Measurements from ENCODE around the gene CENPH.

CENPH gene

DNA sequence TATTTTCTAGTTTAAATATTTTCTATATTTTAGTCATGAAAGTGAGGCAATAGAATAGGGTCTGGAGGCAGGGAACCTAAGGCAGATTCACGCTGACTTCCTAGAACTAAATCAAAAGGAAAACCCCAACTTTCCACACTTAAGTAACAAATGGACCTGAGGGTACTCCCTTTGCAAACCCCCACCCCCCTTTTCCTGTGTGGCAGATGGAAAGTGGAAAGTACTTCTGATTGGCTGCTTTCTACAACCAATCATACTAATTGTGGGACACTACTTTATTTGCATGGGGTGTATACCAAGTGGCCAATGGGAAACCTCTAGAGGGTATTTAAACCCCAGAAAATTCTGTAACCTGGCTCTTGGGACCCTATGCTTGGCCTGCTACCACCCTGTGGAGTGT lies 4.8 kb upstream of the CENPH start:
- TF ChIP-seq, protein P1, sequence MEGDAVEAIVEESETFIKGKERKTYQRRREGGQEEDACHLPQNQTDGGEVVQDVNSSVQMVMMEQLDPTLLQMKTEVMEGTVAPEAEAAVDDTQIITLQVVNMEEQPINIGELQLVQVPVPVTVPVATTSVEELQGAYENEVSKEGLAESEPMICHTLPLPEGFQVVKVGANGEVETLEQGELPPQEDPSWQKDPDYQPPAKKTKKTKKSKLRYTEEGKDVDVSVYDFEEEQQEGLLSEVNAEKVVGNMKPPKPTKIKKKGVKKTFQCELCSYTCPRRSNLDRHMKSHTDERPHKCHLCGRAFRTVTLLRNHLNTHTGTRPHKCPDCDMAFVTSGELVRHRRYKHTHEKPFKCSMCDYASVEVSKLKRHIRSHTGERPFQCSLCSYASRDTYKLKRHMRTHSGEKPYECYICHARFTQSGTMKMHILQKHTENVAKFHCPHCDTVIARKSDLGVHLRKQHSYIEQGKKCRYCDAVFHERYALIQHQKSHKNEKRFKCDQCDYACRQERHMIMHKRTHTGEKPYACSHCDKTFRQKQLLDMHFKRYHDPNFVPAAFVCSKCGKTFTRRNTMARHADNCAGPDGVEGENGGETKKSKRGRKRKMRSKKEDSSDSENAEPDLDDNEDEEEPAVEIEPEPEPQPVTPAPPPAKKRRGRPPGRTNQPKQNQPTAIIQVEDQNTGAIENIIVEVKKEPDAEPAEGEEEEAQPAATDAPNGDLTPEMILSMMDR (conservative IDR thresholded peaks at IDR 0.05): no peak
- no peak for TF ChIP-seq ZFX (IDR thresholded peaks at IDR 0.05)
- no peak overlapping the region for H3K27ac ChIP-seq

DNA sequence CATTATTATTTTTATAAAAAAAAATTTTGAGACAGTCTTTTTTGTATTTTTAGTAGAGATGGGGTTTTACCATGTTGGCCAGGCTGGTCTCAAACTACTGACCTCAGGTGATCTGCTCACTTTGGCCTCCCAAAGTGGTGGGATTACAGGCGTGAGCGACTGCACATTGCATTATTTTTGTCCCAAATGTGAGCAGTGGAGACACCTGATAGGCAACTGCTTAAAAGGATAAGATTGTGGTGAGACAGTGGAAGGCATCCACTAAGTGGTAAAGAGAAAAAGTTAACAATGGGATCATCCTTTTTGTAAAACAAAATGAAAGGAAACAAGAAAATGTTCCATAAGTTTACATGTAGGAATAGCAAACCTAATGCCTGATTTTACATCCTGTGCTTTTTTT lies 2.0 kb upstream of the CENPH start:
- H3K27ac ChIP-seq: no peak overlapping the region
- TF ChIP-seq, protein P1 (conservative IDR thresholded peaks at IDR 0.05): no peak
- no peak for TF ChIP-seq ZFX (IDR thresholded peaks at IDR 0.05)

DNA sequence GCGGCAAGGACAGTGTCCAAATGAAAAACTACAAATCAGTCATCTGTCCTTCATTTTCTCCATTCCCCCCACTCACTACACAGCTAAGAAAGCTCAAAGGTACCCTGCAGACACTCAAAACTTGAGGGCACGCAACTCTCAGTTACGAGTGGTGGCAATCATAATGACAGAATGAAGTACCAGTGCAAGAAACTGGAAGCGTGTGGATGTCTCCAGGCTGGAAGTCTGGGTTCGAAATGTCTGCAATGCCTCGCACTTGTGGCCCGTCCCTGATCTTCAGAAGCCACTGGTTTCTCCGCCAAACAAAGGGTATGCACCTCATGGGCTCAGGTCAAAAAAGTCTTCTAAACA lies 597 bp upstream of the CENPH start:
- no peak for TF ChIP-seq ZFX (IDR thresholded peaks at IDR 0.05)
- TF ChIP-seq, protein P1 (conservative IDR thresholded peaks at IDR 0.05): no peak
- peak overlapping the region; percentile 82 for H3K27ac ChIP-seq

DNA sequence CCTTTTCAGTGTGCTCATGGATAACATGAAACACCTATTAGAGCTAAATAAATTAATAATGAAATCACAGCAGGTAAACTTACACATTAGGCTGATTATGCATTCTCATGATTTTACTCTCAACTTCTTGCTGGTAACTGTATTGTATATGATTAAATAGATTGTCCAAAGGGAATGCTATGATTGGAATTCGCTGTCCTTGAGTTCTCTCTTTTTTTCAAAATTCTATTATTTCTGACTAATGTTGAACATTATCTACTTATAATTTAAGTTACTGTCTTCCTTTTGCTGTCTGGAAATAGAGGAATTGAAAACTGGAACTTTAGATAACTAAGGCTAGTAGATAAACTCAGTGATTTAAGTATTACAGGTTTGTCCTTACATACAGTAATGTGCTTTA lies 13.1 kb downstream of the CENPH start:
- no peak overlapping the region for H3K27ac ChIP-seq
- TF ChIP-seq, protein P1 (conservative IDR thresholded peaks at IDR 0.05): no peak

DNA sequence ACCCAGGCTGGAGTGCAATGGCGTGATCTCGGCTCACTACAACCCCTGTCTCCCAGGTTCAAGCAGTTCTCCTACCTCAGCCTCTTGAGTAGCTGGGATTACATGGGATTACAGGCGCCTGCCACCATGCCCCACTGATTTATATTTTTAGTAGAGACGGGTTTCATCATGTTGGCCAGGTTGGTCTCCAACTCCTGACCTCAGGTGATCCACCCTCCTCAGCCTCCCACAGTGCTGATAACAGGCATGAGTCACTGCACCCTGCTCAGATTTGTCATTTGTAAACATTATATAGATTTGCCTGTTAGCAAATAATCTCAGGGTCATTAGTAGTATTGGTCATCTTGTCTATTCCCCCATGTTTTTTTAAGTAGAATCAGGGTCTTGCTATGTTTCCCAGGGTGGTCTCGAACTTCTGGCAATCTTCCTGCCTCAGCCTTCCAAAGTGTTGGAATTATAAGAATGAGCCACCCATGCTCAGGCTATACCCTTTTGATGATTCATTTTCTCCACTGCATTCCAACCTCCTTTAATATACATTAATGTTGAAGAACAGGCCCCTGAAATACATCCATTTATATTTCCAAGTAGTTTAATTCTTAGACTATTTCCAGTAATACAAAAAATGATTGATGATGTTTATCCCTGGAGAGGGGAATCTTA lies 17.3 kb downstream of the CENPH start:
- no peak overlapping the region for H3K27ac ChIP-seq
- TF ChIP-seq, protein P1 (conservative IDR thresholded peaks at IDR 0.05): no peak
- no peak for TF ChIP-seq ZFX (IDR thresholded peaks at IDR 0.05)

DNA sequence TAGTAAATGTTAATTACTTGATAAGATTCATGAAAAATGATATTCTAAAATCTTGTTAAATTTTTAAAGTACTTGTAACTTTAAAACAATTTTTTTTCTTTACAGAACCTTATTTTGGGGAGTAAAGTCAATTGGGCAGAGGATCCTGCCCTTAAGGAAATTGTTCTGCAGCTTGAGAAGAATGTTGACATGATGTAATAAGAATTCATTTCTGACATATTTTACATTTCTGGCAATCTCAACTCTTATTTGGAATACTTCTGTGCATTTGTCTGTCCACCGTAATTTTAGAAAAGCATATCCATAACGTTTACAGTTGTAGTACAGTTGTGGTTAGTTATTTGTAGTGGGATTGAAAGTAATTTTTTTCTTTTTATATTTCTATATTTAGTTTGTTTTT lies 20.2 kb downstream of the CENPH start:
- no peak overlapping the region for H3K27ac ChIP-seq
- TF ChIP-seq, protein P1 (conservative IDR thresholded peaks at IDR 0.05): no peak
- no peak for TF ChIP-seq ZFX (IDR thresholded peaks at IDR 0.05)

DNA sequence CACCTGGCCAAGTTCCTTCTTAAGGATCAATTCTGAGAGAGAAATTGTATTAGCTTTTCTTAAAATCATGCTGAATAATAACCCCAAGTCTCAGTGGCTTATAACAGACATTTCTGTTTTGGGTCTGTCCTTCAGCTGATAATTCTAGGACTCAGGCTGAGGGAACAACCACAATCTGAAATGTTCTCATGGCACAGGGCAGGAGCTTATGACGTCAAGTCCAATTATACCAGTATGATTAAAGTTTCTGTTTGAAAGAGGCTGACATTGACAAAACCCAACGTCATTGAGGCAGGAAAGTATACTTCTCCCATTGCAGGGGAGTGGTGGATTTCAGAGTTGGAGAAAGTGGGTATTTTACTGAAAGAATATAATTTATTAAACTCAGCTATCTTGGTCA lies 21.8 kb downstream of the CENPH start:
- TF ChIP-seq ZFX (IDR thresholded peaks at IDR 0.05): no peak
- TF ChIP-seq, protein P1 (conservative IDR thresholded peaks at IDR 0.05): no peak
- no peak overlapping the region for H3K27ac ChIP-seq
